ENCODE results near the gene ACCSL.

DNA sequence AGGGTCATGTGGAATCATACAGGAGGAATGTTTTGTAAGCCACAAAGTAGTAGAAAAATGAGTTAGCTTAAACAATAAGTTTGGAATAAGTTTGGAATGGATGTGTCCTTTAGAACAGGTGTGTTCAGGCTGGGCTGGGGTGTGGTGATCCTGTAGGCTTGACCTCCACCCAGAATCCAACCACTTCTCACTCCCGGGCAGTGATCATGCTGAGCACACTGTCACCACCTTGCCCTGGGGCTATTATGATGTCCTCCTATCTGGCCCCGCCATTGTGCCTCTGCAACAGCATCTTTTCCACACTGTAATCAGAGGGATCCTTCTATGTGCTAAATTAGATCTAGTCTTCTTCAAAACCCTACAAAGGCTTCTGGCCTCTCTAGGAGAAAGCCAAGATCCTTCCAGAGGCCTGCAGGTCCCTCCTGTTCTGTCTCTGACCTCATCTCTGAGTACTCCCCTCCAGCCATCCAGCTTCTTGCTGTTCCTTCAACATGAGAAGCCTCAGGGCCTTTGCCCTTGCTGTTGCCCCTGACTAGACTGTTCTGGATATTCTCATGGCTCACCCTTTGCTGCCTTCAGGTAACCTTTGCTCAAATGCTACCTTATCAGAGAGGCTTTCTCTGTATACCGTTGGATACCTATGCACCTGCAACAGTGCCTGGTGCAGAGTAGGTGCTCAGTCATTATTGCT lies 18.8 kb upstream of the ACCSL start:
- TF ChIP-seq, protein P1, sequence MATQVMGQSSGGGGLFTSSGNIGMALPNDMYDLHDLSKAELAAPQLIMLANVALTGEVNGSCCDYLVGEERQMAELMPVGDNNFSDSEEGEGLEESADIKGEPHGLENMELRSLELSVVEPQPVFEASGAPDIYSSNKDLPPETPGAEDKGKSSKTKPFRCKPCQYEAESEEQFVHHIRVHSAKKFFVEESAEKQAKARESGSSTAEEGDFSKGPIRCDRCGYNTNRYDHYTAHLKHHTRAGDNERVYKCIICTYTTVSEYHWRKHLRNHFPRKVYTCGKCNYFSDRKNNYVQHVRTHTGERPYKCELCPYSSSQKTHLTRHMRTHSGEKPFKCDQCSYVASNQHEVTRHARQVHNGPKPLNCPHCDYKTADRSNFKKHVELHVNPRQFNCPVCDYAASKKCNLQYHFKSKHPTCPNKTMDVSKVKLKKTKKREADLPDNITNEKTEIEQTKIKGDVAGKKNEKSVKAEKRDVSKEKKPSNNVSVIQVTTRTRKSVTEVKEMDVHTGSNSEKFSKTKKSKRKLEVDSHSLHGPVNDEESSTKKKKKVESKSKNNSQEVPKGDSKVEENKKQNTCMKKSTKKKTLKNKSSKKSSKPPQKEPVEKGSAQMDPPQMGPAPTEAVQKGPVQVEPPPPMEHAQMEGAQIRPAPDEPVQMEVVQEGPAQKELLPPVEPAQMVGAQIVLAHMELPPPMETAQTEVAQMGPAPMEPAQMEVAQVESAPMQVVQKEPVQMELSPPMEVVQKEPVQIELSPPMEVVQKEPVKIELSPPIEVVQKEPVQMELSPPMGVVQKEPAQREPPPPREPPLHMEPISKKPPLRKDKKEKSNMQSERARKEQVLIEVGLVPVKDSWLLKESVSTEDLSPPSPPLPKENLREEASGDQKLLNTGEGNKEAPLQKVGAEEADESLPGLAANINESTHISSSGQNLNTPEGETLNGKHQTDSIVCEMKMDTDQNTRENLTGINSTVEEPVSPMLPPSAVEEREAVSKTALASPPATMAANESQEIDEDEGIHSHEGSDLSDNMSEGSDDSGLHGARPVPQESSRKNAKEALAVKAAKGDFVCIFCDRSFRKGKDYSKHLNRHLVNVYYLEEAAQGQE (IDR thresholded peaks at IDR 0.05; ENCODE audit: insufficient read depth in 1 of 2, low read depth in 2 of 2, low read length in 2 of 2), result no peak
- no peak for TF ChIP-seq POLR2AphosphoS5 (IDR thresholded peaks at IDR 0.05; ENCODE audit: low read depth, low read length)

Measured in PFSK-1 (cell line).